Activated CD4-positive, alpha-beta T cell treated with anti-CD3 and anti-CD28 coated beads, Interleukin-2, amount 50 U/mL, for 1 hour (primary cell): Measurements from ENCODE around the gene TECPR1.
A peak's percentile ranks its signal among the peaks of the same experiment; 100 is the strongest.

ENCODE experiments used
- DNase-seq: peaks from one replicate; pipeline ENCODE4 v3.0.0-alpha.2; 2020

The TECPR1 gene

DNA sequence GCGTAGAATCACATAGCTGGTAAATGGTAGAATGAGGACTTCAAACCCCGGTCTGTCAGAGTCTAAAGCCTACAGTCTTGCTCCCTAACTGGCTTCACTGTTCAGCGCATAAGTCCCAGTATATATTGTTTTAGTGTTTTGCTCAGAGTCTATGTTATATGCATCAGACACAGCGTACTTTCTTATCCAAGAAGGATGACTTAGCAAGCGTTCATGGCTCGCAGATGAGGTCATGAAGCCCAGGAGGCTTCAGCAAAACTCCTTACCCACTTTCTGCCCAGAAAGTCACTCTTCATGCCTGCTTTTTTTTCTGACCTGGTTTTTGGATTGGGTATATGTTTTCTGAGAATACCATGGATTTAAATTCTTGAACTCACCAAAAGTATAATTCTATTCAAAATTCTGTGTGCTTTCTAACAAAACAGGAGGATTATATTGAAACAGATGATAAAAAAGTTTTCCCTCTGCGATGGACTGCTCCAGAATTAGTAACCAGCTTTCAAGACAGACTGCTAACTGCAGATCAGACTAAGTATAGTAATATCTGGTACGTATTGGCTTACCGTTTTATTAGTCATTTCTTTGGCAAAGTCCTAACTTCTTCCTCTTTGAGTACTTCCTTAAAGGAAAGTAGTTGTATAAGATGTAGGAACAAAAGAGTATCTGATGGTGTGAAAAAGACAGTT is 65.4 kb downstream of the TECPR1 start:
- no peak for DNase-seq

DNA sequence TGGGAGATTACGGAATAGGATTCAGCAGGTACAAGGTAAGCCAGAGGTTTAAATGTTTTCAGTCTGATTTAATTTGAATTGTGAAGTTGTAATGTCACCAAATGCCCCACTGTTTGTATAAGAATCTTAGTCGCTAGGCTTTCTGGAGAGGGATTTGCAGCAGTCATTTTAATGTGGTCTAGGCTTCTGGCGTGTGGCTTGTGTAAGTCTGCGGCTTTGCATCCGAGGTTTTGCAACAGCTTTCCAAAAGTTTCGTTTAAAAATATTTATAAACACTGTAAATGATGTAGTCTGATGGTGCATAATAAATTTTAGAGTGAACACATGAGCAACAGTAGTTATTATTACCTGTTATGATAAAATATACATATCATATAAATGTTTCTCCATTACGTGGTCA is 66.9 kb downstream of the TECPR1 start:
- no peak for DNase-seq

DNA sequence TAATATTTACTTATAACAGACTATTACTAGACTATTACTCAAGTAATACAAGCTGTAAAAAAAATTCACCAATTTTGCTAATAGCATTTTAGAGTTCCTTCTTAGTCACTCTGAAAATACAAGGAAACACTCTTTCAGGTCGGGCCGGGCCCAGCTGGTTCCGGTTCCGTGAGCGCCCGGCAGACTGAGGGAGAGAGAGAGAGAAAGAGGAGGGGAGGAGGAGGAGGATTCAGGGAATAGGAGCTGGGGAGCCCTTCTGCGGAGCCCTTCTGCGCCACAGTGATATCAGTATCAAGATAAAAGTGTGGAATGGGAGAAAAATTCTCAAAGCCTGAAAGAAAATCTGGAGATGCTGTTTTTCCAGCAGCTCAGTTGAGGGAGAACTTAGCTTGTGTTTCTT is 71.3 kb downstream of the TECPR1 start:
- DNase-seq, result no peak

DNA sequence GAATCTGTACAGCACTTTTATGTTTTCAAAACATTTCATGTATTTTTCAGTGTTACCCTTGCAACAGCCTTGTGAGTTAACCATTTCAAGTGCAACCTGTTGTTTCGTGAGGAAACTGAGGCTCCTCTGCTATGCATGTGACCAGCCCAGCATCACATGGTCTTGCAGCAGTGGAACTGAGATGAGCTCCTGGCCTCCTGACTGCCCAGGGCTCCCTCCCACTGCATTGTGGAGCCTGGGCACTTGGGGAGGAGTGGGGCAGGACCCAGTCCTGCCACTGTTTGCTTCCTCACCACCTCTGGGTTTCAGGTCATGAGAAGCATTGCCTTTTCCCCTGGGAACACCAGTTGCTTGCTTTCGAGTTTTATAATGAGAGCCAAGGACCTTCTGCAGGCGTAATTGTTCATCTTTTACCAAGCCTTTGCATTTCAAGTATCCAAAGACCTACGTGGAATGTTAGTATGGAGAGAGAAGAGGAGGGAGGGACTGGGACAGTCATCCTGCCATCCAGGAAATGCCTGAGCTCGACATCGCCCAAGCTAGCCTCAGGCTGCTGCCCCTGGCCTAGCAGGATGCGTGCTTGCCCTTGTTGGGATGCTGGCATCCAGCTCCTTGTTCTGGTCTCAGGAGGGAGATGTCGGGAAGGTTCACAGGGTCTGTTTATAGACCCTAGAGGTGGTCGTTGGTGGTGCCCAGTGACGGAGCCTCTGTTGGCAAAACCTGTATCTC is 73.1 kb downstream of the TECPR1 start:
- DNase-seq, result no peak

DNA sequence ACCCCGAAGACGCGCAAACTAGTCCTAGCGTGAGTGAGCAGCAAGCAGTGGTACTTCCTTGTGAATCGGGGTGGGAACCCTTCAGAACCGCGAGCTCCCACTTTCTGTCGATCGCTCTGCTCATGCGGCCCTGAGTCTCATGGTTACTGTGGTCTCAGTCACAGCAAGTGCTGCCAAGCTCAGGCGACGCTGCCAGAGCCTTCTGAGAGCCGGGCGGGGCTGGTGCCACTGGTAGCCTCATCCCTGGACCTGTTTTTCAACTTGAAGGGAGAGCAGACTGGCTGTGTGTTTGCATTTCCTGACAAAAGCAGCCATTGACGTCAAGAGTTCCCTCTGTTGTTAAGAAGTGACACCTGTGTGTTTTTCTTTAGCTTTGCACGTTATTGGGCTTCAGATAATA is 73.7 kb downstream of the TECPR1 start:
- DNase-seq, result no peak

DNA sequence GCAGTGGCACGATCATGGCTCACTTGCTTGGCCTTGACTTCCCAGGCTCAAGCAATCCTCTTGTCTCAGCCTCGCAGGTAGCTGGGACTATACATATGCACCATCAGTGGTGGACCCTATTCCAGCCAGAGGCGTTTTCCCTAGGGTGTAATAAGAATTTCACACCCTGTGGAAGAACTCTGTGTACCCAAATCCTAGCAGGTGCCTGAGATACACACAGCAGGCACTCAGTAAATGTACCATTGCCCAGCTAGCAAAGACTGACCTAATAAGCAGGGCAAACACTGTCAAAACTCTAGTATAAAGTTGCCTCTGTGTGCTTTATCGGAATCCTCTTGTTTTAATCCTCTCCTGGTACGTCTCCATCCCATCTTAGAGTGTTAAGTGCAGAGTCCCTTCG is 74.5 kb downstream of the TECPR1 start:
- no peak for DNase-seq

DNA sequence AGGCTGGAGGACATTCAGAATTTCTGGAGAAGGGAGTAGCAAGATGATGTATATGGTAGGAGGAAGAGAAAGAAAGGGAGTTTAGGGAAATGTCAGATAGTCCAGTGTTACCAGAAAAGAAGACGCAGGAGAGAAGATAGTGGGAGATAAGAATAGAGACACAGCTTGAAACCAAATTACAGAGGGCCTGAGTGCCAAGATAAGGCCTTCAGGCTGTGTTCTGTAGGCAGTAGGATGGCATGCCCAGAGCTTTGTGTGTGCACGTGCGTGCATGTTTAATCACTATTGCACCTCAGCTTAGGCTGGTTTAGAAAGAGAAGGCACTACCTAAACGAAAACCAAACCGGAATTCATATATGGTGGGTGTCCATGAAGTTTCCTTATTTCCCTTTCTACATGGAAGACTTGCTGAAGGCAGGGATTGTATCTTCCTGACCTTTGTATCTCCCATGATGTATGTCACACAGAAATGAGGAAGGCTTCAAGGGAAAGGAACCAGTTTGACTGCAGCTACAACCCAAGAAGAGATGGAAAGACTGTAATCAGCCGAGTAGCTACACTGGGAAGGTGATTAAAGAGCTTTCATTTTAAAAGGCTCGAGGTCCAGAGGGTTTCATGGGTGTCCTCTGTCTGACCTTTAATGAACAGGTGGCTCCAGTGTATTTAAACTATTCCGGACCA is 76.6 kb downstream of the TECPR1 start:
- no peak for DNase-seq

DNA sequence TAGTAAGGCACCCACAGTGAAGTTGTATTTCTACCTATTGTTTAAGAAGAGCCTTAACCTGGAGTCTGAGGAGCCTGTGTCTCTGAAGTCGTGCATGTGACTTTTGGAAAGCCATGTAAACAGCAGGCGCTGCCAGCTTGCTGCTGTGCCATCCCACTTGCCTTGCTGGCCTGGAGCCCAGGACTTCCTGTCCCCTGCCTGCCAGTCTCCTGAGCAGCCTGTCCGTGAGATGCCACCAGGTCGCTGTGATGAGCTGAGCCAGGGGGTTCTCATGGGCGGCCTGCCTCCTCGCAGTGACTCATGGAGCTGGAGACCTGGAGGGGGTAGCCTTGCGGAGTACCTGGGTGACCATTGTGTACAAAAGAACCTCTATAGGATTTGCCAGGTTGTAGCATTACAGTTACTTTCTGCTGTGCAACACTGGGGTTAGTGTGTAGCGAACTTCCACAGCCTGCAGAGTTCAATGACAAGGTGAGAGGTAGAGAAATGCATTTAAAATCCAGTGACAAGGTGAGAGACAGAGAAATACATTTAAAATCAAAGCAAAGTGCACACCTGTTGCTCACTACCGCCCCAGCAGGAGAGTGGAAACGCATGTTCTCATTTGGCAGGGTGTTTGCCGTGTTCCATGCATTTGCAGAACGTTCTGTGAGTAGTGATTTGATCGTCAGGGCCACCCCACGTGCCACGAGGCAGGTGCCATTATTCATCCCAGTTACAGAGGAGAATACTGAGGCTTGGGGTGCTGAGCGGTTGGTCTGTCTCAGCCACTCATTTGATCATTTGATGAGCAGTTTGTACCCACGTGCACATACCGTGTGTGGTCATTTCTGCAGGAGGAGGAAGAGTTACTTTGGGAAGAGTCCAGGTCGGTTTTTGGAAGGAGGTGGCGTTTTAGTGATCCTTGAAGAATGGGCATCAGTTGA is 77.4 kb downstream of the TECPR1 start:
- no peak for DNase-seq

DNA sequence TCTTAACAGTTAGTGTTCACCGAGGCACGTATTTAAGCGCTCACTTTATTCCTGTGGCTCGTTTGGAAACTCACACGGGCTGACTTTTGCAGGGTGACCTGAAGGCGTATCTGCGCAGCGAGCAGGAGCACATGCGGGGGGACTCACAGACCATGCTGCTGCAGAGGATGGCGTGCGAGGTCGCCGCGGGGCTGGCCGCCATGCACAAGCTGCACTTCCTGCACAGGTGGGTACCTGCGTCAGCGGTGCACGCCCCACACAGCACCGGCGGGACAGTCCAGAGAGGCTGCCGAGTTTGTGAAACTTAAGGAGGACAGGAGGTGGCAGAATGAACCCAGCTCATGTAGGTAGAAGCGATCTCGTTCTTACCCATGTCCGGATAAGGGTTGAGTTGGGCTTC is 80.6 kb downstream of the TECPR1 start:
- DNase-seq, result no peak

DNA sequence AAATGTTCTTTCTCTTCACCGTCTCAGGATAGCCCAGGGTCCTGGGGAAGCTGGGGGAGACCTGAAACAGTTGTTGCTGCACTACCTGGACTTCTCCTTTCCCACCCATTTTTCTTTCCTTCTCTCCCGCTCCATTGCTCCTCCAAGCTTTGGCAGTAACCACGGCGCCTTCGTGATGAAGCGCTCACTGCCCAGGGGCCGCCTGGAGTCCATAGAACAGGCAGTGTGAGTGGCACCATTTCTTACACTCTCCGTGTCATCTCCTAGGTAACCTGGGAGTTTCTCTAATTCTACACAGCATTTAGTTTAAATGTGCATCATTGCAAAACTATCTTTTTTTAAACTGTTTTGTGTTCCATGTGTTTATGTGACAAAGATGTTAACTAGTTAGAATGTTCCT is 81.1 kb downstream of the TECPR1 start:
- no peak for DNase-seq

DNA sequence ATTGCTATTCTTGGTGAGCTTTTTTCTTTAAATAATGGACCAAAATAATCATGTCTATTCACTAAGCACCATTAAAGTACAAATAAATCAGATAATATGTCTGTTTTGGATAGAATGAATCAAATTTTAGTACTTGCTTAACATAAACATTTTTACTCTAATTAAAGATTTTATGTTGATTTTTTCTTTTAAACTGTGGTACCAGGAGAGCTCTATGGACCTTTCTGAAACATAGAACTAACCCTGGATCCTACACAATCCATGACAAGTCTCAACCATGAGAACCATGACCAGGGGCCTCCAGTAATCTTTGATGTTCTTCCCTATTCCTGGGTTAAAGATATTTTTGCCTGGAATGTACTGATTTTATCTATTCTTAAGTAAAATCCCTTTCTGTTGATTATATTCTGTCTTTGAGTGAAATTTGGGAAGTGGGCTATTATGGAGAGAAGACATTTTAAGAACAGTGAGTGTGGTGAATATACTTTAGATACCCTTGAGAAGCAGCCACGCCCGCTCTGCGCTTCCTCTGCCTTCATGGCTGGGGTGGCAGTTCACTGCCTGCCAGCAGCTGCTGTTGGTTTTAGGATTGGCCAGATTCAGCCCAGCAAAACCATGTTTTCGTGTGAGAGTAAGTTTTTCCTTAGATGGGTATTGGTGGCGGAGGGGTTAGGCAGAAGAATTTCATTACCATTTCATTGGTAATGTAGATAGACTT is 83.0 kb downstream of the TECPR1 start:
- DNase-seq, result no peak

DNA sequence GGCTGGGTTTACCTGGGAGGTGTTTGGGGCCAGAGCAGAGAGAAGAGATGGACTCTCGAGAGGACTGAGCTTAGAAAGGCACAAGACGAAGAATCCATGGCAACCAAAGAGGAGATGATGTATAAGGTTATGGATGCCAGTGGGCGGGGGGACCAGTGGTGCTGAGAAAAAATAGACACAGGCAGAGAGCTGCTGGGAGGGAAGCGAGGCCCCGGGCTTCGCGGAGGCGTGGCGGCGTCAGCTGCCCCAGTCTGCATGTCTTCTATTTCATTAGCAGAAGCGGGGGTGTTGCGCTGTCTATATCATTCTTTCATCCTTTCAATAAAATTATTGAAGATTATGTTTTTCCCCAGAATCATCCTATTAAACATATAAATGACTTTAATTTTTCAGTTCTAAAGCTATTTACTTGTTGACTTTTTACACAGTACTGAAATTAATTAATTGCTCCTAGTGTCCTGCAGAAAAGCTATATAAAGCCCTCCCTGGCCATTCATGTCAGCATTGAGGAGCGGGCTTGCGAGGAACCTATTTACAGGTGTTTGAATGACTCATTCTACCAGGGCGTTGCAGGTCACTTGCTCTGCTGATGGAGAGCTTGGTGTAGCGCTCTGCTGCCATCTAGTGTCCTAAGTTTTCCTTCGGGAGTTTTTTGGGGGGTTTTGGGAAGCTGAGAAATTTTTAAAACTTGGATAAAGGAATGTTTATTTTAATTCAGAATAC is 83.7 kb downstream of the TECPR1 start:
- DNase-seq, result peak; percentile 62

DNA sequence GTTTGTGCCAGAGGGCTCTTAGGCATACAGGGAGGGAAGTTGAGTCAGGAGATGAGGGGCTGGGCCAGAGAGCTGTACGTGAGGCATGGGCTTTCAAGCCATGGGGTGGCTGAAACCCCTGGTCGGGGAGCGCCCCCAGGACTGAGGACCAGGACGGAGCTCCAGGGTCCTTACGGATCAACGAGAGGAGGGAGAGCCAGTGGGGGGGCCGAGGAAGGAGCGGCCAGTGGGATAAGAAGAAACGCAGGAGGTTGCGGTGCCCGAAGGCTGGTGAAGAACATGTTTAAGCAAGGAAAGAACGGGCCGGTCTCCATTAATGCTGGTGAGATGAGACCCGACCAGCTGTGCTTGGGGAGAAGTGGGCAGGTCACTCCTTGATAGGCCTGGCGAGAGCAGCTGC is 84.4 kb downstream of the TECPR1 start:
- DNase-seq, result no peak

DNA sequence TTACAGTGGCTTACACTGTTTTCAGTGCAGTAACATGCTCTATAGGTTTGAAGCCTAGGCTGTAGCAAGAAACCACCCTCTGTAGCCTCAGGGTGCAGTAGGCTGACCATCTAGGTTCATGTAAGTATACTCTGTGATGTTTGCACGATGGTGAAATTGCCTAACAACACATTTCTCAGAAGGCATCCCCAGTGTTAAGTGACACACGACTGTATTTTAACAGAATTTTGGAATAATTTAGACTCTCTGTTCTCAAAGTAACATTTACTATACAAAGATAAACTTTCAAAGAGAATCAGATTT is 85.4 kb downstream of the TECPR1 start:
- no peak for DNase-seq

DNA sequence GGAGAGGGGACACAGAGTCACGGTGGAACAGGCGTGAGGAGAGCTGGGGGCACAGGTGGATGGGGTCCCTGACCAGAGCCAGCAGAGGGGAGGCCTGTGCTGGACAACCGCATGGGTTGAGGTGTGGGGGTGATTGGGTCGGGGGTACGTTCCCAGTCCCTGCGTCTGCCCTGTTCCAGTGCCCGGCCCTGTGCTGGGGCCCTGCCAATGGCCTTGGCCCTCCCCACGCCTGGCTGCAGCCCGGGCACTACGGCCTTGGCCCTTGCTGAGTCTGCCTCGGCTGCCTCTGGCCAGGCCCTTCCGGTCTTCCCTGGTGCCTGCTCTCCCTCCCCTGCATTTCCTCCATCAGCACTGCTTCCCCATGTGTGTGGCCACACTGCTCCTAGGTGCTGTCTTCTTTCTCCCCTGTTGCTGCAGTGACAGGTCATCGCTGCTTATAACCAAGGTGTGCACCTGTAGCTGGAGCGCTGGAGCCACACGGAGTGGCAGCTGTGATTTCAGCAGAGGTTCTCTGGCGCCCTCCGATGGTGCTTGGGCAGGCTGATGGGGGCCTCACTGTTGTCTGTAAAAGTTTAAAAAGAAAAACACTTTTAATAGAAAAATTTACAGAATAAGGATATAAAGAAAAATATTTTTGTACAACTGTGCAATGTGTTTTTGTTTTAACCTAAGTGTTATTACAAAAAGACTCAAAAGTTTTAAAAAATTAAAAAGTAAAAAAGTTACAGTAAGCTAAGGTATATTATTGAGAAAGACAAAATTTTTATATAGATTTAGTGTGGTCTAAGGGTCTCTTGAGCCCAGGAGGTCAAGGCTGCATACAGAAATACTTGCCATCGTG is 86.0 kb downstream of the TECPR1 start:
- peak; percentile 52 for DNase-seq
